Osteocyte (in vitro differentiated cells): ENCODE measurements around the gene AATK. TPM values are rescaled to one million over a fixed set of nuclear protein-coding genes. Genes with fewer than 3 reads are reported as not detected.

Experiments
- DNase-seq: peaks from one replicate; pipeline ENCODE4 v3.0.0; 2021; ENCODE audit warnings: mixed read lengths; ENCODE audit not compliant: unreplicated experiment; ENCODE audit errors: extremely low spot score
- H3K27ac Mint-ChIP-seq: one replicate; pipeline ENCODE4 v1.8.0; 2021; ENCODE audit warnings: mild to moderate bottlenecking, mixed read lengths; ENCODE audit not compliant: unreplicated experiment
- H3K27me3 Mint-ChIP-seq: one replicate; pipeline ENCODE4 v1.8.0; 2021; ENCODE audit warnings: mixed read lengths; ENCODE audit not compliant: unreplicated experiment
- H3K36me3 Mint-ChIP-seq: one replicate; pipeline ENCODE4 v1.8.0; 2021; ENCODE audit warnings: mixed read lengths; ENCODE audit not compliant: unreplicated experiment
- H3K4me1 Mint-ChIP-seq: one replicate; pipeline ENCODE4 v1.8.0; 2021; ENCODE audit warnings: mixed read lengths; ENCODE audit not compliant: unreplicated experiment
- H3K4me3 Mint-ChIP-seq: one replicate; pipeline ENCODE4 v1.8.0; 2021; ENCODE audit warnings: mild to moderate bottlenecking, moderate library complexity, mixed read lengths; ENCODE audit not compliant: unreplicated experiment
- H3K9me3 Mint-ChIP-seq: one replicate; pipeline ENCODE4 v1.8.0; 2021; ENCODE audit warnings: mixed read lengths; ENCODE audit not compliant: unreplicated experiment
- CTCF ChIP-seq: fragments of 200-600 bp; sonication (generic); IDR thresholded peaks from 2 replicates; pipeline ENCODE4 v1.5.0; 2021; ENCODE audit warnings: antibody characterized with exemption, mild to moderate bottlenecking, moderate library complexity
- total RNA-seq: library from RNA; stranded (reverse); gene quantifications from 2 replicates; pipeline ENCODE4 v1.2.1, GENCODE V29; 2021

The AATK gene
- total RNA-seq, 1 donor from 2014 or later = not detected

- no peak for DNase-seq
- no peaks in the 10 kb centered on the region for H3K4me1 Mint-ChIP-seq
- H3K36me3 Mint-ChIP-seq = no peaks in the 10 kb centered on the region
- no peak for TF ChIP-seq CTCF
- no peaks in the 10 kb centered on the region for H3K27me3 Mint-ChIP-seq
- no peak overlapping the region for H3K4me3 Mint-ChIP-seq
- no peak overlapping the region for H3K27ac Mint-ChIP-seq
- H3K9me3 Mint-ChIP-seq = no peaks in the 10 kb centered on the region
These were observed 15.8 kb upstream of the AATK start for GRCh38 chr17:81181811-81182185.

GRCh38 chr17:81180836-81181810 lies 15.1 kb upstream of the AATK start:
- Mint-ChIP-seq H3K27me3 (no peaks in the 10 kb centered on the region), H3K4me3 (no peak overlapping the region), H3K36me3 (no peaks in the 10 kb centered on the region), H3K4me1 (no peaks in the 10 kb centered on the region), H3K27ac (no peak overlapping the region), H3K9me3 (no peaks in the 10 kb centered on the region)
- TF ChIP-seq CTCF = no peak
- DNase-seq = no peak

GRCh38 chr17:81179861-81180260 lies 13.8 kb upstream of the AATK start:
- peaks cover 7% of the 10 kb centered on the region for H3K36me3 Mint-ChIP-seq
- peaks cover 10% of the 10 kb centered on the region for H3K9me3 Mint-ChIP-seq
- no peak overlapping the region for H3K27ac Mint-ChIP-seq
- TF ChIP-seq CTCF = no peak
- H3K27me3 Mint-ChIP-seq = no peaks in the 10 kb centered on the region
- DNase-seq = no peak
- no peak overlapping the region for H3K4me3 Mint-ChIP-seq
- H3K4me1 Mint-ChIP-seq = no peaks in the 10 kb centered on the region

GRCh38 chr17:81179220-81179619 lies 13.2 kb upstream of the AATK start:
- Mint-ChIP-seq H3K27me3 (no peaks in the 10 kb centered on the region), H3K4me1 (no peaks in the 10 kb centered on the region), H3K36me3 (peaks cover 7% of the 10 kb centered on the region), H3K4me3 (no peak overlapping the region), H3K9me3 (peaks cover 10% of the 10 kb centered on the region), H3K27ac (no peak overlapping the region)
- TF ChIP-seq CTCF = no peak
- no peak for DNase-seq
